Upper lobe of left lung (tissue), 4 donors: Measurements from ENCODE around the gene KCNMA1.

Experiments
- CTCF ChIP-seq, 6 experiments: fragments of 450-650 bp in 4 of 6; fragments of 200-600 bp in 2 of 6; sonication (generic) in 2 of 6; IDR thresholded peaks; one replicate each; pipeline ENCODE4 v1.5.1; 2016 to 2019; ENCODE audit warnings: antibody characterized with exemption in 6 of 6
- POLR2A ChIP-seq, 4 donors: fragments of 450-650 bp; IDR thresholded peaks; one replicate each; pipeline ENCODE4 v1.5.1; 2016 to 2017; ENCODE audit warnings: antibody characterized with exemption in 4 of 4, mild to moderate bottlenecking in 2 of 4
- POLR2AphosphoS5 ChIP-seq, 2 donors: sonication (generic); formaldehyde crosslinking; IDR thresholded peaks; one replicate each; pipeline ENCODE4 v1.5.1; 2017; ENCODE audit warnings: antibody characterized with exemption in 2 of 2

- TF ChIP-seq CTCF (IDR thresholded peaks at IDR 0.05) (no peak), POLR2AphosphoS5 (IDR thresholded peaks at IDR 0.05) (no peak), POLR2A (IDR thresholded peaks at IDR 0.05) (no peak)
Observed at GRCh38 chr10:76971547-76972170, 665.9 kb downstream of the KCNMA1 start.
